Measurements from ENCODE around the gene NPIPA8.
"Not testable (repeated sequence)": the region's sequence is repeated elsewhere in the genome, so short reads cannot be mapped to it uniquely, and the experiment has no call there.

Gene NPIPA8

DNA sequence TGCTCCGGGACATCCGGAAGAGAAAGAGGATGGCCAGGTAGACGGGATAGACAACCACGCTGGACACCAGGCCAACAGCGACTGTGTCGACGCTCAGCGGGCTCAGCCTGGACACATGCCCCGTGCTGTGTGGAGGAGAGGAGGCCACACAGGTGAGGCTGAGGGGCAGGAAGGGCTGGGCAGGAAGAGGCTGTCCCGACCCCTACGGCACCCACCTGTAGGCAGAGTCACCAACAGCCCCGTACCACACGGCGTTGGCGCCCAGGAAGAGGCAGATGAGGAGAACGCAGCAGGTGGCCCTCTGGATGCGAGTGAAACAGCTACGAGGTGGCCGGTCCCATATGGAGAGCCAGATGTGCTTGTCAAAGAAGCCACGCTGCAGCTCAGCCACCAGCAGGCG is at the start of gene NPIPA8:
NPIPA8 (minus strand) TSS at position 101 of the 400 bp plus-strand sequence. CDS start 4,074 bp downstream, outside the sequence.
- H3K27ac ChIP-seq; DNase-seq (ENCODE audit: low spot score); H3K4me3 ChIP-seq: not testable (repeated sequence)

DNA sequence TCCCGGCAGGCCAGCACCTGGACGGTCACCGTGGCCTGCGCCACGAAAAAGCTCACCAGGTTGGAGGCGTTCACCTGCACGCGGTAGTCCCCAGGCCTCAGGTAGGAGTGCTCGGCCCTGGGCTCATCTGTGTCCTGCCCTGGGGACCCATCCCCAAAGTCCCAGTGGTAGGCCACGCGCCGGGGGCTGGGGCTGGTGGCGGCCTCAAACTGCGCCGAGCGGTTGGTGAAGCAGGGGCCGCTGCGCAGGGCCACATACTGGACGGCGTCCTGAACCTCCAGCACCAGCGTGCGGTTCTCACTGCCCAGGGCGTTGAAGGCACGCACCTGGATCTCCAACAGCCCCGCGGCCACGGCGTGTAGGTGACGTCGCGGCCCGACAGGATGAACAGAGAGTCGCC is 48.7 kb upstream of the NPIPA8 start:
- DNase-seq (ENCODE audit: low spot score); H3K27ac ChIP-seq; H3K4me3 ChIP-seq: not testable (repeated sequence)

DNA sequence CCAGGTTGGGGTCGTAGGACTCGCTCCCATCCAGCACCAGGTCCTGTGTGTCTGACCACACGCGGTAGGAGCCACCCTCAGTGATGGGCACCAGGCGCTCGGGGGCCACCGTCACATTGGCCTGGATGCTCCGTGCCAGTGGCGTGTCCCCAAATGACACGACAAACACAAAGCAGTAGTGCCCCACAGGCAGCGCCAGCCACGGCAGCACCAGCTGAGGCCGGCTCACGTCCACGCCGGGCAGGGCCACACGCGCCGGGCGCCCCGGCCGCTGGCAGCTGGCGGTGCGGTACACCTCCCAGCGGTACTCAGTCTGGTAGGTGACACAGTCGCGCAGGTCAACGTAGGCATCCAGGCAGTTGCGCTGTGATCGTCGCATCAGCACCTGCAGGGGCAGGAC is 48.3 kb upstream of the NPIPA8 start:
- DNase-seq (ENCODE audit: low spot score); H3K27ac ChIP-seq; H3K4me3 ChIP-seq: not testable (repeated sequence)

DNA sequence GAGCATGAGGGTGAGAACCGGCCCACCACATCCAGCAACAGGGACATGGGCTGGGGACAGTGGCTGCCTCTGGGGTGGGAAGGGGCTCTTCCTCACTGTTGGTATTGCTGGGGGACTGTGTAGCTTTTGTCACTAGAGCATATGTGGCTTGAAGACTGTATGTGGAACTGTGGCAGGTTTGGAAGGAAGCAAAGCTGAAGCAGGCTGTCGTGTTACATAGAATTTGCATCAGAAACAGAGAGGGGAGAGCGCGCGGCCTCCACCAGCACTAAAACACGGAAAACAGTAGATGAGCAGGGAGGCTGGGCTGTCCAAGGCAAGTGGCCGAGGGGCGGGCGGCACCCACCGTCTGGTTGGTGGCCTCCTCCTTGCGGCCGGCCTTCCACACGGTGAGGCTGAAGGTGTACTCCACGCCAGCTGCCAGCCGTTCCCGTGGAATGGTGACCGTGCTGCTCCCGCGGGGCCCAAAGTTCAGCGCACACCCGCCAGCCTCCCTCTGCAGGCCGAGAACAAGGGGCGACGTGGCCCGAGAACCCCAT is 47.6 kb upstream of the NPIPA8 start:
- not testable (repeated sequence) for H3K27ac ChIP-seq; DNase-seq (ENCODE audit: low spot score); H3K4me3 ChIP-seq

DNA sequence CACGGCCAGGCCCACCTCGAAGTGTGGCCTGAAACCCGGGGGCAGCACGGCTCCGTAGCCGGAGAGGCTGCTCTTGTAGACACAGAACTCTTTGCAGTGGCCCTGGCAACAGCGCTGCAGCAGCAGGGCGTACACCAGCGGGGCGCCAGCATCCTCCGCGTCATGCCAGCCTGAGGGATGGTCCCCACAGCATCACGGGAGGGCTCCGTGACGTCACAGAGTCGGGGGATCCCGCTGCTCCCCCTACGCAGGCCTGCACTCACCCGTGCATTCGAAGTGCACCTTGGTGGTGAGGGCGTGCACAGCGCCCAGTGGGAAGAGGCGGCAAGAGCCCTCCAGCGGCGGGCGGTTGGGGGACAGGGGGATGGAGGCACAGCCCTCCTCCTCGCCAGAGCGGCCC is 46.2 kb upstream of the NPIPA8 start:
- not testable (repeated sequence) for DNase-seq (ENCODE audit: low spot score); H3K27ac ChIP-seq; H3K4me3 ChIP-seq

DNA sequence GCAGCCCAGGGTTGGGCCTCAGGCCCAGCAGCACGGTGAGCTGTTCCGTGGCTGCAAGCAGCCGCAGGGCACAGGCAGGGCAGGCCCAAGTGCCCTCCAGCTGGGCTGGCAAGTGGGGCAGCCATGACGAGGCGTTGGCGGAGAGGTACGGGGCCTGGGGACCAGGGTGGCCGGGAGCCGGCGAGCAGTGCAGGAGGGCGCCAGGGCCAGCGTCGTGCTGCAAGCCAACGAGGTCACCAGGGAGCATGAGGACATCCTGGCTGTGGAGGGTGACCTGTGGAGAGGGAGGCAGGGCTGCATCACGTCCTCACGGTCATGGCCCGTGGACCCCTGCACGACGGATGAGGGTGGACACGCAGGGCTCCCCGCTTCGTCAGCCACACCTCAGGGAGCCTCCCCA is 11.2 kb upstream of the NPIPA8 start:
- not testable (repeated sequence) for H3K27ac ChIP-seq; DNase-seq (ENCODE audit: low spot score); H3K4me3 ChIP-seq

DNA sequence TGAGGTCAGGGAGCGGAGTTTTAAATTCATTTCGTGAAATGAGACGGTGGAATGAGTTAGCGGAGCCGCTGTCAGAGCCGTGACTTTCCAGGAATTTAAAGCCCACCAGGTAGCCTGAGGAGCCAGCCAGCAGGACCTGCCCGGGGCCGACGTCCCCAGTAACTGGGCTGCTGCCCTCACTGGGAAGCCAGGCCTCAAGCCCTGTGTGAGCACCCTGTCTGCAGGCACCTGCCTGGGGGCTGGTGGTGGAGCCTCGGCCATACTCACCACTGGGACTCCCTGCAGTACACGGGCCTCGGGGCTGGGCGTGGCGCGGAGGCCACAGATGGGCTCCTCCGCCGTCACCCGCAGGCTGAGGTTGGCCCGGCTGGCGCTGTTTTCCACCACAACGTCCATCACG is 10.5 kb upstream of the NPIPA8 start:
- not testable (repeated sequence) for H3K4me3 ChIP-seq; DNase-seq (ENCODE audit: low spot score); H3K27ac ChIP-seq

DNA sequence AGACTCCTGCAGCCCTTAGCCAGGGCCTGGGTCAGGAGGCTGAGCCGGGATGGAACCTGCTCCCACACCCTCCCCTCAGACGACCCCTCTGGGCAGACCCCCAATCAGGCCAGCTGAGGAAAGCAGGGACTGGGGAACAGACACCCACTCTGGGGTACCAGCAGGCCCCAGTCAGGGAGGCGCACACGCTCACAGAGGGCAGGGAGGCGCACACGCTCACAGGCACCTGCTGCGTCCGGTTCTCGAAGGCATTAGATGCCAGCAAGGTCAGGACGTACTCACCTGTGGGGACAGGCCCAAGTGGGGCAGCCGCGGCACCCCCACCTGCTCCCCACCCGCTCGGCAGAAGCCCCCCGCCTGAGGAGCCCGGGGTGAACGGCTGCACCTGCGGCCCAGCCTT is 8.1 kb upstream of the NPIPA8 start:
- DNase-seq (ENCODE audit: low spot score); H3K4me3 ChIP-seq; H3K27ac ChIP-seq: not testable (repeated sequence)

DNA sequence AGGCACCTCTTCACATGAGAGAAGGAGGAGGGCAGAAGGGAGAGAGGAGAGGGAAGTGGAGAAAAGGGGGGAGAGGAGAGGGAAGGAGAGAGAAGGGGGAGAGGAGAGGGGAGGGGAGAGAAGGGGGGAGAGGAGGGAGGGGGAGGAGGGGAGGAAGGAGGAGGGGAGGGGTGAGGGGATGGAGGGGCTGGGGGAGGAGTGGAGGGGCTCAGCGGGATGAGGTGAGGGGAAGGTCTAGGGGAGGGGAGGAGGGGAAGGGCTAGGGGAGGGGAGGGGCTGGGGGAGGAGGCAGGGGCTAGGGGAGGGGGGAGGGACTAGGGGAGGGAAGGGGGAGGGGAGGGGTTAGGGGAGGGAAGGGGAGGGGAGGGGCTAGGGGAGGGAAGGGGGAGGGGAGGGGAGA is 5.5 kb upstream of the NPIPA8 start:
- not testable (repeated sequence) for H3K27ac ChIP-seq; DNase-seq (ENCODE audit: low spot score); H3K4me3 ChIP-seq

DNA sequence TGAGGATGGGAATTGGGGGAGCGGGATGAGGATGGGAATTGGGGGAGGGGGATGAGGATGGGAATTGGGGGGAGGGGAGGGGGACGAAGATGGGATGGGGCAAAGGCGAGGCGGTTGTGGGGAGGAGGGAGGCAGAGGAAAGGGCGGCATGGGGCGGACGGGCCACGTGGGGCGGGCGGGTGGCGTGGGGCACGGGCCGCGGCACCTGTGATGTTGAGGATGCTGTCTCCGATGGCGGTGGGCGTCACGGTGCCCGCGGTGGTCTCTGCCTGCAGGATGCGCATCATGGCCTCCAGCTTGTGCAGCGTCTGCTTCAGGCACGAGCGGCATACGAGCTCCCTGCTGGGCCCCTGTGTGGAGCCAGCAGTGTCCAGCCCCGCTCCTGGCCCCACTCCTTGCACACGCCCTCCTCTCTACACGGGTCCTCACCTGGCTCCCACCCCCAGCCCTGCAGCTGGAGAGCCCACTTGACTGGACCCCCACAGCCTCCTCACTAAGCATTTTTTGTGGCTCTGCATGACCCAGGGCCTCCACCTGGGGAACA is 5.0 kb upstream of the NPIPA8 start:
- H3K4me3 ChIP-seq; DNase-seq (ENCODE audit: low spot score); H3K27ac ChIP-seq: not testable (repeated sequence)

DNA sequence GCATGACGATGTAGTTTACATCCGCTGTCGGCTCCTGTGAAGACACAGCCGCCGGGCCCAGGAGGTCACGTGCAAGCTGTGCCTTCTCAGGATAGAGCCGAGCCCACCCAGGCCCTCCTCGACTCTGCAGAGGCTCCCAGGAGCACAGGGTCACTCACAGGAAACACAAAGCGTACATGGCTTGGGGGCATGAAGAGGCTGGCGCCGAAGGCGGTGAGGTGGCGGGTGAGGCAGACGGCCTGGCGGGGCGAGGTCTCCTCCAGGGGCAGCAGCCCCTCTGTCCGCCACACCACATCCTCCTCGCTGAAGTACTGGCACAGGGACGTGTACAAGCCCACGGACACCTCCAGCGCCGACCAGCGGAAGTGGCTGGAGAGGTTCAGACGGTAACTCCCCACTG is 2.7 kb upstream of the NPIPA8 start:
- DNase-seq (ENCODE audit: low spot score); H3K27ac ChIP-seq; H3K4me3 ChIP-seq: not testable (repeated sequence)

DNA sequence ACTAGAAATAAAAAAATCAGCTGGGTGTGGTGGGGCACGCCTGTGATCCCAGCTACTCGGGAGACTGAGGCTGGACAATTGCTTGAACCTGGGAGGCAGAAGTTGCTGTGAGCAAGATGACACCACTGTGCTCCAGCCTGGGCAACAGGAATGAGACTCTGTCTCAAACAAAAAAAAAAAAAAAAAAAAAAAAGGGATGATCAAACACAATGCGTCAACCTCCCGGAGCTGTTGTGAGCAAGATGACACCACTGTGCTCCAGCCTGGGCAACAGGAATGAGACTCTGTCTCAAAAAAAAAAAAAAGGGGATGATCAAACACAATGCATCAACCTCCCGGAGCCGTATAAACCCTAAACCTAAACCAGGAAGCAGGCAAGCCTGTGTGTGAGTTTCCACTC is 24.7 kb downstream of the NPIPA8 start:
- not testable (repeated sequence) for H3K27ac ChIP-seq; H3K4me3 ChIP-seq; DNase-seq (ENCODE audit: low spot score)

DNA sequence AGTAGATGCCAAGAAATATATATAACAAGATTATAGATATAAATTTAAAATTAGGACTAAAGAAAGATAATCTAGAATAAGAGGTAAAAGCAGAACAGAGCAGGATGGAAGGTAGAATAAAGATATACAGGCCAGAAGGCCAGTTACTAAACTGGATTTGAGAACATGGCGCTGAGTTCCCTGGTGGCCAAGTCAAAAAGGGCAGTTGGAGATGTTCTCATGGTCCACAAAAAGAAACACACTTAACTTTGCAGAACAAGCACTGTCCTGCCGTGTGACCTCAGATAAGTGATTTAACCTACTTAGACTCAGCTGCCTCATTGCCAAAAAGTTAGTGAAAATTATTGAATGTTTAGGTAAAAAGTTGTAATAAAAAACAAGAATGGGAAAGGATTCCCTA is 27.4 kb downstream of the NPIPA8 start:
- not testable (repeated sequence) for H3K4me3 ChIP-seq; DNase-seq (ENCODE audit: low spot score); H3K27ac ChIP-seq

DNA sequence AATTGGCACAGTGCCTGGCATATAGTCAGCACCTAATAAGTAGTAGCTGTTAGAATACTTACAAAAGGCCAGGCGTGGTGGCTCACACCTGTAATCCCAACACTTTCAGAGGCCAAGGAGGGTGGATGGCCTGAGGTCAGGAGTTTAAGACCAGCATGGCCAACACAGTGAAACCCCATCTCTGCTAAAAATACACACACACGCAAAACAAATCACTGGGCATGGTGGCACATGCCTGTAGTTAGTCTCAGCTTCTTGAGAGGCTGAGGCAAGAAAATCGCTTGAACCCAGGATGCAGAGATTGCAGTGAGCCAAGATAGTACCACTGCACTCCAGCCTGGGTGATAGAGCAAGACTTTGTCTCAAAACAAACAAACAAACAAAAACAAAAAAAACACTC is 29.3 kb downstream of the NPIPA8 start:
- not testable (repeated sequence) for H3K4me3 ChIP-seq; DNase-seq (ENCODE audit: low spot score); H3K27ac ChIP-seq

DNA sequence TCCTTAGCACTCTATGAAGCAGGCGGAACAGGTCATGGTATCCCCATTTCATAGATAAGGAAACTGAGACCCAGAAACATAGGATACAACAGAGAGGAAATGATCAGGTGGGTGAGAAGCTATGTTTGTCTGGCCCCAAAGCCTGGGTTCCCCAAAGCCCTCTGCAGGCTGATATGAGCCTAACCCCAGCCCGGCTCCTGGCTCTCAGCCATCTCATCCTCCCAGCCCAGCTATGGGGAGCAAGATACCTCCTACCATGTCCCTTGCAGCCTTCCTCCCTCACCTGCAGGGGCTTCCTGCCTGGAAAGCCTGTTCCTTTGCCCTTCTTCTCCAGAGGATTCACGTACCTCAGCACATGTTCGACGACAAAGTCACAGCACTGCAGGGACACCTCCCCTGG is 30.5 kb downstream of the NPIPA8 start:
- not testable (repeated sequence) for H3K4me3 ChIP-seq; H3K27ac ChIP-seq; DNase-seq (ENCODE audit: low spot score)

DNA sequence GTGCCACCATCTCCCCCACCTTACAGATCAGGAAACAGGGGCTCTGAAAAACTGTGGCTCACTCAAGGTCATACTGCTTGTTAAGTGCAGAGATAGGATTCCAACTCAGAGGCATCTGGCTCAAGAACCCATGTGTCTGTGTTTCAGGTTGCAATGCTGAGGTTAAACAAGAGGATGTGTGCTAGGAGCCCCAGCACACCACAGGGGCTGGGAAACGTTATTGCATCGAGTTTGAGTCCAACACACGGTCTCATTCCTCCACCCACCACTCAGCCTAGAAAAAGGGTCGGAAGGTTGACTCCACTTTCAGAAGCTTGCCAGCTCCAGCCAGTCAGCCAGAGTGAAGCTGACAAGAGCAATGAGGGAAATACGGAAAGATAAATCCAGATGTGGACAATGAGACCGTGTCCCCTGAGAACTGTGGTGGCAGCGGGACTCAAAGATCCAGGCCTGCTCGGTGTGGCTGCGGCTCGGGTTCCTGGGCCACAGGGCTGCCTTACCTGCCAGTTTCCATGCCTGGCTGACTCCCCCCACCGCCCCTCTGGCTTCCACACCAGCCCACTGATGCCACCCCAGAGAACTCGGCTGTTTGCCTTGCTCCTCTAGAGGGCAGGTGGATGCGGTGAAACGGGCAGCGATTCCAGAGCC is 33.4 kb downstream of the NPIPA8 start:
- H3K27ac ChIP-seq; DNase-seq (ENCODE audit: low spot score); H3K4me3 ChIP-seq: not testable (repeated sequence)

DNA sequence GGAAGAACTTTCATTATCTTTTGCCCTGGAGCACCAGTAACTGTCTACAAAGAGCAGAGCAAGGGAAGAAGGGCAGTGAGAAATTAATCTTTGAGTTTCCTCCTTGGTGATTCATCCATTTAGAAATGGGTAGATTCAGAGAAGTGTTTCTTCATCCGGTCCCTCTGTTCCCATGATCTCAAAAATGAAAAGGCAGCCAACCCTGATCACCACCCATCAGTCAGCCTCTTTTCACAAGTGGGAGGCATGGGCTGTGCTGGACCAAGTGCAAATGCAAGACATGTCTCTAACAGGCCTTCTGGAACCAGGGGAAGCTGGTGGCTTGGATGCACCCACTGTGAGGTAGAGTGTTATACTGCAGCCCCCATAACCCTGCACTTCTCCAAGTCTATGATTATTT is 38.8 kb downstream of the NPIPA8 start:
- H3K27ac ChIP-seq; H3K4me3 ChIP-seq; DNase-seq (ENCODE audit: low spot score): not testable (repeated sequence)

DNA sequence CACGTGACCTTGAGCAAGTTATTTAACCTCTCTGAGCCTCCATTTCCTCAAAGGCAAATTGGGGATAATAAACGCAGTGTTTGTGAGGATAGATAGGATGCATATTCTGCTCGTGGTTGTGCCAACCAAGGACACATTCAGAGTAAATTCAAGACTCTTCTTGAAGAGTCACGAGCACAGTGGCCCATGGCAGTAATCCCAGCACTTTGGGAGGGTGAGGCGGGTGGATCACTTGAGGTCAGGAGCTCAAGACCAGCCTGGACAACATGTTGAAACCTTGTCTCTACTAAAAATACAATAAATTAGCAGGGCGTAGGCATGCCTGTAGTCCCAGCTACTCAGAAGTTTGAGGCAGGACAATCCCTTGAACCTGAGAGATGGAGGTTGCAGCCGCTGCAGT is 39.6 kb downstream of the NPIPA8 start:
- not testable (repeated sequence) for DNase-seq (ENCODE audit: low spot score); H3K4me3 ChIP-seq; H3K27ac ChIP-seq

DNA sequence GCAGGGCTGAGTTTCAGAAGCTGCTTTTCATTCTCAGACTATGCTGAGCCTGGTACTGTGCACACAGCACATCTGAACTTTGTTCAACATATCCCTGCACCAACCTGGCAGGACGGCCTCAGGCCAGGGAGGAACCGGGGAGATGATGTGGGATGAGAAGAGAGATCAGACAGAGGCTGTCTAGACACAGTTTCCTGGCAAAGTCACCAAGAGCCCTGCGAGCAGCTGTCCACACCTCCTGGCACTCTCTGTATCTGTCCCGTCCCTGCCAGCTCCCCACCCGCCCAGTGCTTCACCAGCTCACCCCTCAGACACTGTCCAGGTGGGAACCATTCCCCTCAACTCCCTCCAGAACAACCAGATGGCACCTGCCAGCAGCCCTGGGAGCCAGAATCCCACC is 42.2 kb downstream of the NPIPA8 start:
- not testable (repeated sequence) for DNase-seq (ENCODE audit: low spot score); H3K4me3 ChIP-seq; H3K27ac ChIP-seq

DNA sequence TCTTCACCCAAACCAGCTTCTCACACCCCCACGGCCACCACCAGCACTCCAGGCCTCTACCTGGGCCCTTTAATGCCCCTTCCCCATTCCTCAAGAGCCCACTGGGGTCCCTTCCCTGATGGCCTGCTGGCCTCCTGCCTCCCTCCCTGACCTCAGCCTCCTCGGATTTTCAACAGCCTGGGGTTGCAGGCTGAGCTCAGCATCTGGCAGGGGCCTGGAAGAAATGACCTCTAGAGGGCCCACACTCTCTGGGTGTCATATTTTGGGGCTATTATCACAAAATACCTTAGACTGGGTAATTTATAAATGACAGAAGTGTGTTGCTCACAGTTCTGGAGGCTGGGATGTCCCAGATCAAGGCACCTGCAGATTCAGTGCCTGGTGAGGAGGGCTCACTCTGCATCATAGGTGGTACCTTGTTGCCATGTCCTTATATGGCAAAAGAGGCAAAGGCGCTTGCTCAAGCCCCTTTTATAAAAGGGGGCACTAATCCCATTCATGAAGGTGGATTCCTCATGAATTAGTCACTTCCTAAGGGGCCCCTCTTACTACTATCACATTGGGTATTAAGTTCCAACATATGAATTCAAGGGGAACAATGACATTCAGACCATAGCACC is 43.1 kb downstream of the NPIPA8 start:
- DNase-seq (ENCODE audit: low spot score); H3K27ac ChIP-seq; H3K4me3 ChIP-seq: not testable (repeated sequence)
